ACC112 (cell line): Measurements from ENCODE around the gene CDH4.

Experiments used
- H2AFZ ChIP-seq: fragments of 200-600 bp; sonication (generic); one replicate; pipeline ENCODE4 v1.6.0; 2017; ENCODE audit warnings: antibody characterized with exemption, low read length; ENCODE audit not compliant: unreplicated experiment
- H3K27ac ChIP-seq: fragments of 200-600 bp; sonication (generic); 2 replicates; pipeline ENCODE4 v1.5.1; 2014; ENCODE audit warnings: low read depth, mild to moderate bottlenecking, antibody characterized with exemption, low read length, moderate library complexity
- H3K27me3 ChIP-seq: fragments of 200-600 bp; sonication (generic); 2 replicates; pipeline ENCODE4 v1.6.1; 2014; ENCODE audit warnings: mild to moderate bottlenecking, antibody characterized with exemption, low read length, moderate library complexity, mixed read lengths; ENCODE audit not compliant: insufficient read depth
- H3K36me3 ChIP-seq: fragments of 200-600 bp; sonication (generic); 2 replicates; pipeline ENCODE4 v1.6.1; 2016; ENCODE audit warnings: mild to moderate bottlenecking, antibody characterized with exemption, low read length, moderate library complexity, mixed read lengths; ENCODE audit not compliant: insufficient read depth
- H3K4me1 ChIP-seq: fragments of 200-600 bp; sonication (generic); one replicate; pipeline ENCODE4 v1.6.1; 2016; ENCODE audit warnings: low read length, mixed read lengths; ENCODE audit not compliant: insufficient read depth, unreplicated experiment, control insufficient read depth
- H3K4me3 ChIP-seq: fragments of 200-600 bp; sonication (generic); 2 replicates; pipeline ENCODE4 v1.5.1; 2014; ENCODE audit warnings: mild to moderate bottlenecking, low read depth, low read length
- H3K79me2 ChIP-seq: fragments of 200-600 bp; sonication (generic); one replicate; pipeline ENCODE4 v1.6.0; 2016; ENCODE audit warnings: low read length; ENCODE audit not compliant: control insufficient read depth, unreplicated experiment, insufficient read depth

CDH4 gene

DNA sequence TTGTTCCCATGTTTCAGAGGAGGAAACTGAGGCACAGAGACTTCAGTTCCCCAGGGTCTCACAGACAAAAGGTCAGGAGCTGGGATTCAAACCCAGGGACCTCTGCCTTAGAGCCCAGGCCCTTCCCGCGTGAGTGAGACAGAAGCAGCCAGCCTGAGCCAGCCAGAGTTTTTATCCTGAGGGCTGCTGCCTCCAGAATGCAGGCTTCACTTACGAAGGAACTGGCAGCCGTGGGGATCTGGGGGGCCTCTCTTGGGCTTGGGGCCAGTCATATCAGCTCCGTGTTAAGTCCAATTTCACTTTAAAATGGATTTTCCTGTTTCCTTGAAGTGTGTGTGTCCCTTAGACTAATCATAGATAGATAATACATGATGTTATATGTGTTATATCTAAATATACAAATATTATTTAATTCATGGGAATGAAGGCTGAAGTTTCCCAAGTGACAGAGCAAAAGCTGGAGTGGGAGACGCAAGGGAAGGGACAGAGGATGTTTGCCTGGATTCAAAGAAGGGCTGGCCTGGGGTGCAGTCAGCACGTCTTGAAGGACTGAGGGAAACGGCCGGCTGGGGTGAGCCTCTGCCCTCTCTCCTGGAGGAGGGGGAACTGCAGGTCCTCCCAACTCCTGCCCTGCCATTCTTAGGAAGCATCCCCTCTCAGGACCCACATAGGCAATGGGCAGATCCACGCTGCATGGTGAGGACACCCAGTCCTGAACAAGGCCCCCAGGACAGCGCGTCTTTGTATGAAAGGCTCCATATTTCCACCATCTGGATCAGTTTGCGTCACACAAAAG, 320.1 kb downstream of the CDH4 start:
- Histone ChIP-seq H2AFZ (no peak overlapping the region), H3K4me1 (no peaks in the 10 kb centered on the region), H3K79me2 (no peaks in the 10 kb centered on the region), H3K27me3 (peaks cover 4% of the 10 kb centered on the region; the same call in 1 of the 2 replicates), H3K27ac (no peak overlapping the region), H3K36me3 (no peaks in the 10 kb centered on the region), H3K4me3 (no peak overlapping the region)

DNA sequence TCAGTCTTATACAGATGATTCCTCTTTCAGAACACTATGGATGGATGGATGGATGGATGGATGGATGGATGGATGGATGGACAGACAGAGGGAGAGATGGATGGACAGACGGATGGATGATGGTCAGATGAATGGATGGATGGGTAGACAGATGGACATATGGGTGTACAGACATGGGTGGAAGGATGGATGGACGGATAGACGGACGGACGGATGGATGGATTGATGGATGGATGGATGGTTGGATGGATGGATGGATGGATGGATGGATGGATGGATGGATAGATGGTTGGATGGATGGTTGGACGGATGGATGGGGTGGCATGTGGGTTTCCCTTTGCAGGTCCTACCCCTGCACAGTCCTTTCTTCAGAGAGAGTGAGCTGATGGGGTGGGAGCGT, 320.7 kb downstream of the CDH4 start:
- H3K27ac ChIP-seq = no peak overlapping the region
- no peaks in the 10 kb centered on the region for H3K79me2 ChIP-seq
- no peak overlapping the region for H2AFZ ChIP-seq
- peaks cover 4% of the 10 kb centered on the region; the same call in 1 of the 2 replicates for H3K27me3 ChIP-seq
- no peaks in the 10 kb centered on the region for H3K4me1 ChIP-seq
- H3K4me3 ChIP-seq = no peak overlapping the region
- no peaks in the 10 kb centered on the region for H3K36me3 ChIP-seq

DNA sequence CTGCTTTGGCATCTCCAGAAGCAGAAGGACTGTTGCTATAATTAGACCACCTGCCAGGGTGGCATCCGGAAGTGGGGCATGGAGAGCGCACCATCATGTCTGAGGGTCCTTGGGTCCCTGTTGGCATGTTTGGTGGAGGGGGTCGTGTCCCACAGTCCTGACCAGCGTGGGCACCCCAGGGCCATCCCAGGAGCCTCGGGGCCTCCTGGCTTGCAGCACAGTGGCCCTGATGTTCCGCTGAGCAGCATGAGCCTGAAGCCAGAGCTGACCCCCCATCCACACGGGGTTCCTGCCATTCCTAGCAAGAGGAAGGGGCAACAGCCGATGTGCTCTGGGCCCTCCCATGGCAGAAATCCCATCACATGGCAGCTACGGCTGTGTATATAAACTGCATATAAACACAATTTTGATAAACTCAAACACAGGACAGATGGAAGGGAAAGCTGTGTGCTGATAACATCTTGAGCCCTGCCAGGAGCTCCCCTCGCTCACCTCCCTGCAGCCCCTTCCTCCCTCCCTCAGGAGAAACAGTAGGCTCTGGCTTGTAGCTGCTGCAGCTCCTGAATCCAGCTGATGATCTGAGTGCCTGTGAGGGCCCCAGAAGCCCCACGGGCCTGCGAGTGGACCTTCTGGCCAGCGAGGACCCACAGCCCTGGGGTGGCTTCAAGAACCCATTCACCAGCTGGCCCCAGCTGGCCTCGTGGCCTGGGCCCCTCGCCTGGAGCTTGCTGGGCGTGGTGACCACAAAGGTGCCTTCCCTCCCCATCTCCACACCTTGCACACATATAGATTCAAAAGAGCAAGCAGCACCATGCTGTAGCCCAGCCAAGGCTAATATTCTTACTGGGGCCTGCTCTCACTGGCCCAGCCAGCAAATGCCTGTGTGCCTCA, 321.6 kb downstream of the CDH4 start:
- H3K4me3 ChIP-seq = no peak overlapping the region
- H3K27me3 ChIP-seq = peaks cover 6% of the 10 kb centered on the region; the same call in 1 of the 2 replicates
- no peaks in the 10 kb centered on the region for H3K36me3 ChIP-seq

DNA sequence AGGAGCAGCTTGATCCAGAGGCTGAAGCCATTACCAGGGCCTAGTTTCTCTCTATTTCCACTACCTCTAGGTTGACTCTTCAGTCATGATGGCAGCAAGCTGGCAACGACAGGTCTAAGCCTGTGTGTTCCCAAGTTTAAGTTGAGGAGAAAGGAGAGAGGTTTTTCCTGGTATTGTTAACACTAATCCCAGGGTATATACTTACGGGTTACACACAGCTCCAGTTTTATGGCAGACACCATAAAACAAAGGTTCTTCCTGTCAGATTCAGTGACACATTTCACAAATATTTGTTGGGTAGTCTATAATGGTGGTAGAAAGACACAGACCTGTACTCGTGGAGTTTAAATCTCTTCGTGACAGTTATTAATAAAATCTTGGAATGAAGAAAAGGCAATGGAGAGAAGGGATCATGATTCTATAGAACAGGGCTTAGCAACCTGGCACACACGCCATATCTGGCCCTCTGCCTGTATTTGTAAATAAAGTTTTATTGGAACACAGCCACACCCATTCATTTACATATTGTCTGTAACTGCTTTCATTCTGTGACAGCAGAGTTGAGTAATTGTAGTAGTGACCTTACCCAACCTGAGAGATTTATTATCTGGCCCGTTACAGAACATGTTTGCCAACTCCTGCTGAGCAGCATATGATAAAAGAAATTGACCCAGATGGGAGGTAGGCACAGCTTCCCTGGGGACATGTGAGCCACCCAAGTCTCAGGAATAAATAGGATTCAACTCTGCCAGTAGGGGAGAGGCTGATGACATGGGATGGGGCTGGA, 323.3 kb downstream of the CDH4 start:
- H3K27me3 ChIP-seq = peaks cover 6% of the 10 kb centered on the region; the same call in 1 of the 2 replicates
- H3K4me3 ChIP-seq = no peak overlapping the region
- no peaks in the 10 kb centered on the region for H3K4me1 ChIP-seq
- no peaks in the 10 kb centered on the region for H3K79me2 ChIP-seq
- H3K27ac ChIP-seq = no peak overlapping the region
- H2AFZ ChIP-seq = no peak overlapping the region
- no peaks in the 10 kb centered on the region for H3K36me3 ChIP-seq

More for the DNA sequence above, 321.6 kb downstream of the CDH4 start:
- Histone ChIP-seq H3K27ac (no peak overlapping the region), H2AFZ (no peak overlapping the region), H3K4me1 (no peaks in the 10 kb centered on the region), H3K79me2 (no peaks in the 10 kb centered on the region)

DNA sequence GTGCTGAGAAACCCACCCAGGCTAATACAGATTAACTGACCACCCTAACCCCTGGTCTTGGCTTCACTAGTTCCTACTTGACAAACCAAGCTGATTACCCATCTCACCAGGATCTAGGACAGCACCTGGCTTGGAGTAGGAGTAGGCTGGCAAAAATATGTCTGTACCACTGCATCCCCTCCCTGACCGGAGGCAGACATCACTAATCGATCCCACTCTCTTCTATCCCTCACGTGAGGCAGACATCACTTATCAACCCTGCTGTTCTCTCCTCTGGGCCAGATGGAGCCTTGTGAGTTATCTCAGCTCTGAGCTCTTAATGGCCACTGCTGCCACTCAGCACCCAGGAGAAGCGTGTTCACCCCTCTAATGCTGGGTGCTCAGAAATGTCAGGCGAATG, 324.3 kb downstream of the CDH4 start:
- Histone ChIP-seq H3K4me1 (no peaks in the 10 kb centered on the region), H3K4me3 (no peak overlapping the region), H2AFZ (no peak overlapping the region), H3K36me3 (no peaks in the 10 kb centered on the region), H3K79me2 (no peaks in the 10 kb centered on the region), H3K27me3 (peaks cover 6% of the 10 kb centered on the region; the same call in 1 of the 2 replicates), H3K27ac (no peak overlapping the region)

DNA sequence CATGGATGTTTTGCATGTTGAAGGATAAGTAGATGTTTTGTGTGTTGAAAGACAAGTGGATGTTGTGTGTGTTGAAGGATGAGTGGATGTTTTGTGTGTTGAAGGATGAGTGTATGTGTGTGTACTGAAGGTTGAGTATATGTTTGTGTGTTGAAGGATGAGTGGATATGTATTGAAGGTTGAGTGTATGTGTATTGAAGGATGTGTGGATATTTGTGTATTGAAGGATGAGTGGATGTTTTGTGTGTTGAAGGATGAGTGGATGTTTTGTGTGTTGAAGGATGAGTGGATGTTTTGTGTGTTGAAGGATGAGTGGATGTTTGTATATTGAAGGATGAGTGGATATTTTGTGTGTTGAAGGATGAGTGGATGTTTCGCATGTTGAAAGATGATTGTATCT, 325.0 kb downstream of the CDH4 start:
- H3K4me3 ChIP-seq = no peak overlapping the region
- peaks cover 6% of the 10 kb centered on the region; the same call in 1 of the 2 replicates for H3K27me3 ChIP-seq
- no peak overlapping the region for H2AFZ ChIP-seq
- no peaks in the 10 kb centered on the region for H3K79me2 ChIP-seq
- H3K36me3 ChIP-seq = no peaks in the 10 kb centered on the region
- no peak overlapping the region for H3K27ac ChIP-seq
- no peaks in the 10 kb centered on the region for H3K4me1 ChIP-seq

DNA sequence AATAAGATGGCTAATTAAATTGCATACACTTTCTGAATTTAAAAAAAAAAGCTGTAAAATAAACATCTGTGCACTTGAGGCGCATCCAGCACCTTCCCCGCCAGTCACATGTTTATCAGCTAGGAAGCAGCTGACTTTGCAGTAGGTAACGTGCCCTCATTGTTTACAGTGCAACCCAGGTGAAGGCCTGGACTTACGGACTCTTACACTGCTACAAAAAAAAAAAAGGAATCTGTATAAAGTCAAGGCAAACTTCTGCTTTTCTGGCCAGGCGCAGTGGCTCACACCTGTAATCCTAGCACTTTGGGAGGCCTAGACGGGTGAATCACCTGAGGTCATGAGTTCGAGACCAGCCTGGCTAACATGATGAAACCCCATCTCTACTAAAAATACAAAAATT, 327.8 kb downstream of the CDH4 start:
- Histone ChIP-seq H3K4me1 (no peaks in the 10 kb centered on the region), H3K27ac (no peak overlapping the region), H3K79me2 (no peaks in the 10 kb centered on the region), H2AFZ (no peak overlapping the region), H3K4me3 (no peak overlapping the region), H3K27me3 (peaks cover 6% of the 10 kb centered on the region; the same call in 1 of the 2 replicates), H3K36me3 (no peaks in the 10 kb centered on the region)

DNA sequence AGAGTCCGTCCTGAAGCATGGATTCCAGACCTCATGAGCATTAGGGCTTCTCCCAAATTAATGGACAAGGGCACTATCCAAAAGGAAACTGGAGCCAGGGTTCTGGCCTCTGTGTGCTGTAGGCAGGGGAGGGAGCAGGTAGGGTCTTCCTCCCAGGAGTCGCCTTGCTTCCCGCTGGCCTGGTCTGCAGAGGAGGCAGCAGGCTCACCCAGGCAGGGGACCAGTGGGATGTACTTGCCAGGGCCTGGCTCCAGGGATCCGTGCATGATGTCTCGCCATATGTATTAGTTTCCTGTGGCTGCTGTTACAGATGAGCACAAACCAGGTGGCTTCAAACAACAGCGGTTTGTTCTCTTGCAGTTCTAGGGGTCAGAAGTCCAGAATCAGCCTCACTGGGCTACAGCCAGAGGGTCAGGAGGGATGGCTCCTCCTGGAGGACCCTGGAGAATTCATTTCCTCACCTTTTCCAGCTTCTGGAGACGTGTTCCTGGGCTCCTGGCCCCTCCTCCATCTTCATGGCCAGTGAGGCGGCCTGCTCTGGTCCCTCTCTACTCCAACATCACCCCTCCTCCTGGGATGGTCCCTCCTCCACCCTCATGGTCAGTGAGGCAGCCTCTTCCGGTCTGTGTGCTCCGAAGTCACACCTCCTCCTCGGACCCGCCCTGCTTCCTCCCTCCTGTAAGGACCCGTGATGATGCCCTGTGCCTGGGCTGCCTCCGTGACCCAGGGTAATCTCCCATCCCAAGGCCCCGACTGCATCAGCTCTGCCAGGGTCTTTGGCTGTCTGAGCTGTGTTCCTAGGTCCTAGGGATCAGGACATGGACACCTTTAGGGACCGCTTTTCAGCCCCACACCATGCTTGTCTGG, 329.1 kb downstream of the CDH4 start:
- H3K36me3 ChIP-seq = no peaks in the 10 kb centered on the region
- no peak overlapping the region for H3K4me3 ChIP-seq
- H3K27me3 ChIP-seq = peaks cover 6% of the 10 kb centered on the region; the same call in 1 of the 2 replicates
- no peaks in the 10 kb centered on the region for H3K79me2 ChIP-seq
- no peak overlapping the region for H3K27ac ChIP-seq
- H3K4me1 ChIP-seq = no peaks in the 10 kb centered on the region
- H2AFZ ChIP-seq = no peak overlapping the region

DNA sequence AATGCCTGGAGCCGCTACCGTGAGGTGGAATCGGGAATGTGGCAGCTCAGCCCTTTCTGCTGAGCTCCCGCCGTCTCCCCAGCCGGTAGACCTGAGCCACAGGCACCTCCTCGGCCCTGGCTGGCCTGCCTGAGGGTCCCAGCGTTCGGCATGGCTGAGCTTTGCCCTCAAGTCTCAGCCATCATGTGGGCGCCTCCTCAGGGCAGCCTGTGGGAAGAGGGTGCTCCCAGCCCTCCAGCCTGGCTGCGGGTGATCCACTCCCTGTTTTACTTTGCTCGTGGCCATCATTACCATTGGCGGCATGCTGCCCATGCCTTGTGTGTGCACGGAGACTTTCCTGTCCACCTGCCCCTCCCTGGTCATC, 329.7 kb downstream of the CDH4 start:
- H3K4me1 ChIP-seq = no peaks in the 10 kb centered on the region
- no peak overlapping the region for H3K27ac ChIP-seq
- no peaks in the 10 kb centered on the region for H3K79me2 ChIP-seq
- no peaks in the 10 kb centered on the region for H3K36me3 ChIP-seq
- no peak overlapping the region for H2AFZ ChIP-seq
- 0 out of 2 replicates have a peak, but pooled peaks cover 2% of the 10 kb centered on the region for H3K27me3 ChIP-seq
- H3K4me3 ChIP-seq = no peak overlapping the region
